Mammary epithelial cell (primary cell): ENCODE data around the gene ALOX5.

Source experiments
- EZH2 ChIP-seq: IDR thresholded peaks from 2 replicates; pipeline ENCODE4 v1.6.1; 2012; ENCODE audit warnings: low read length, inconsistent platforms, borderline replicate concordance
- TF ChIP-seq, protein P1 (sequence below), 2 donors: IDR thresholded peaks in 1 of 2; conservative IDR thresholded peaks in 1 of 2; 2 replicates each; pipeline ENCODE4 v1.5.1; 2011 to 2012; ENCODE audit warnings: inconsistent platforms in 2 of 2, low read length in 2 of 2, mild to moderate bottlenecking in 2 of 2, control low read depth in 1 of 2, low read depth in 1 of 2; ENCODE audit not compliant: insufficient read depth in 1 of 2; ENCODE audit errors: extremely low read depth in 1 of 2

GRCh38 chr10:45433716-45434469, 59.9 kb downstream of the ALOX5 start:
- TF ChIP-seq, protein P1, sequence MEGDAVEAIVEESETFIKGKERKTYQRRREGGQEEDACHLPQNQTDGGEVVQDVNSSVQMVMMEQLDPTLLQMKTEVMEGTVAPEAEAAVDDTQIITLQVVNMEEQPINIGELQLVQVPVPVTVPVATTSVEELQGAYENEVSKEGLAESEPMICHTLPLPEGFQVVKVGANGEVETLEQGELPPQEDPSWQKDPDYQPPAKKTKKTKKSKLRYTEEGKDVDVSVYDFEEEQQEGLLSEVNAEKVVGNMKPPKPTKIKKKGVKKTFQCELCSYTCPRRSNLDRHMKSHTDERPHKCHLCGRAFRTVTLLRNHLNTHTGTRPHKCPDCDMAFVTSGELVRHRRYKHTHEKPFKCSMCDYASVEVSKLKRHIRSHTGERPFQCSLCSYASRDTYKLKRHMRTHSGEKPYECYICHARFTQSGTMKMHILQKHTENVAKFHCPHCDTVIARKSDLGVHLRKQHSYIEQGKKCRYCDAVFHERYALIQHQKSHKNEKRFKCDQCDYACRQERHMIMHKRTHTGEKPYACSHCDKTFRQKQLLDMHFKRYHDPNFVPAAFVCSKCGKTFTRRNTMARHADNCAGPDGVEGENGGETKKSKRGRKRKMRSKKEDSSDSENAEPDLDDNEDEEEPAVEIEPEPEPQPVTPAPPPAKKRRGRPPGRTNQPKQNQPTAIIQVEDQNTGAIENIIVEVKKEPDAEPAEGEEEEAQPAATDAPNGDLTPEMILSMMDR (conservative IDR thresholded peaks at IDR 0.05 in 1 of 2, IDR thresholded peaks at IDR 0.05 in 1 of 2; ENCODE audit: extremely low read depth in 1 of 2, insufficient read depth in 1 of 2, low read depth in 1 of 2, low read length in 2 of 2): no peak
- TF ChIP-seq EZH2: no peak
